ENCODE measurements around the gene ABCB11. TPM values are rescaled to one million over a fixed set of nuclear protein-coding genes. Genes with fewer than 3 reads are reported as not detected.

Gene ABCB11
- polyA plus RNA-seq, 1 donor, result not detected

GRCh38 chr2:168974428-168974827, 56.7 kb downstream of the ABCB11 start:
- DNase-seq (ENCODE audit: low read depth), result no peak

- no peak for DNase-seq (ENCODE audit: low read depth)
Observed at GRCh38 chr2:168971261-168971660, 59.9 kb downstream of the ABCB11 start.

- no peak for DNase-seq (ENCODE audit: low read depth)
Observed at GRCh38 chr2:168970711-168971233, 60.4 kb downstream of the ABCB11 start.

GRCh38 chr2:168969865-168970264, 61.3 kb downstream of the ABCB11 start:
- no peak for DNase-seq (ENCODE audit: low read depth)

- DNase-seq (ENCODE audit: low read depth), result no peak
Observed at GRCh38 chr2:168968342-168968741, 62.8 kb downstream of the ABCB11 start.

GRCh38 chr2:168964251-168964807, 66.8 kb downstream of the ABCB11 start:
- DNase-seq (ENCODE audit: low read depth), result no peak

- no peak for DNase-seq (ENCODE audit: low read depth)
Observed at GRCh38 chr2:168962636-168963035, 68.5 kb downstream of the ABCB11 start.

GRCh38 chr2:168961450-168962229, 69.5 kb downstream of the ABCB11 start:
- peak; percentile 40 for DNase-seq (ENCODE audit: low read depth)

- no peak for DNase-seq (ENCODE audit: low read depth)
Observed at GRCh38 chr2:168956392-168956791, 74.7 kb downstream of the ABCB11 start.

- DNase-seq (ENCODE audit: low read depth), result no peak
Observed at GRCh38 chr2:168955321-168955720, 75.8 kb downstream of the ABCB11 start.

- DNase-seq (ENCODE audit: low read depth), result no peak
Observed at GRCh38 chr2:168954256-168954655, 76.9 kb downstream of the ABCB11 start.

GRCh38 chr2:168952424-168952823, 78.7 kb downstream of the ABCB11 start:
- DNase-seq (ENCODE audit: low read depth), result no peak

- DNase-seq (ENCODE audit: low read depth), result no peak
Observed at GRCh38 chr2:168951871-168952270, 79.3 kb downstream of the ABCB11 start.

GRCh38 chr2:168949324-168949723, 81.8 kb downstream of the ABCB11 start:
- no peak for DNase-seq (ENCODE audit: low read depth)

- DNase-seq (ENCODE audit: low read depth), result no peak
Observed at GRCh38 chr2:168948621-168949212, 82.4 kb downstream of the ABCB11 start.

- no peak for DNase-seq (ENCODE audit: low read depth)
Observed at GRCh38 chr2:168945508-168945907, 85.6 kb downstream of the ABCB11 start.

- no peak for DNase-seq (ENCODE audit: low read depth)
Observed at GRCh38 chr2:168944065-168944464, 87.1 kb downstream of the ABCB11 start.

GRCh38 chr2:168941297-168941696, 89.8 kb downstream of the ABCB11 start:
- no peak for DNase-seq (ENCODE audit: low read depth)

GRCh38 chr2:168939918-168940317, 91.2 kb downstream of the ABCB11 start:
- no peak for DNase-seq (ENCODE audit: low read depth)

GRCh38 chr2:168939061-168939460, 92.1 kb downstream of the ABCB11 start:
- DNase-seq (ENCODE audit: low read depth), result no peak

GRCh38 chr2:168935810-168936581, 95.1 kb downstream of the ABCB11 start:
- no peak for DNase-seq (ENCODE audit: low read depth)

GRCh38 chr2:168934826-168935225, 96.3 kb downstream of the ABCB11 start:
- no peak for DNase-seq (ENCODE audit: low read depth)
